Measurements from ENCODE around the gene CUL3. TPM values are rescaled to one million over a fixed set of nuclear protein-coding genes. Genes with fewer than 3 reads are reported as not detected.

CUL3 gene
- total and polyA plus RNA-seq, 10 of the 15 experiments (the other 5 are each of a cell fraction or from before 2014, with no cell fraction given): 22.0 to 95.4 (median 53.4) TPM

GRCh38 chr2:224523626-224524577 is 61.3 kb downstream of the CUL3 start:
- BruUV-seq (replicated peaks): no TSS peak
- intact Hi-C loops (cut with micrococcal nuclease; ENCODE audit: unreplicated experiment) (loop anchor here (5.0 kb wide), 1 partner anchor 113 kb away; no protein-coding TSS in a partner anchor), in situ Hi-C loops (cut with MboI) (loop anchor here (5.0 kb wide), 1 partner anchor 43 kb away; no protein-coding TSS in a partner anchor)
- H4K20me1 ChIP-seq (ENCODE audit: control insufficient read depth, insufficient read depth): no peaks in the 10 kb centered on the region
- H3K27ac ChIP-seq (ENCODE audit: control insufficient read depth, insufficient read depth): peak overlapping the region; percentile 41
- POLR2A ChIA-PET: interaction anchor here (0.5 to 6.2 kb wide), 7 partner anchors 12 to 417 kb away, joined by 3 to 49 read pairs (median 3); no protein-coding TSS in a partner anchor
- CTCF ChIA-PET: interaction anchor here (1.1 to 1.7 kb wide), 7 partner anchors 8 to 123 kb away, joined by 3 to 5 read pairs (median 4); no protein-coding TSS in a partner anchor
- SMC1A ChIA-PET (ENCODE audit: uncharacterized antibody, unreplicated experiment): interaction anchor here (0.6 to 8.9 kb wide), 14 partner anchors 9 to 126 kb away, joined by 3 to 219 read pairs (median 6); partner anchors contain the start of gene CUL3
- H3K79me2 ChIP-seq (ENCODE audit: control insufficient read depth, insufficient read depth, low read length): peaks cover 83% of the 10 kb centered on the region
- FAIRE-seq (no peak), DNase-seq (ENCODE audit: low read depth, low spot score) (no peak), ATAC-seq (peak; percentile 46)
- no peak overlapping the region for H2AFZ ChIP-seq (ENCODE audit: control insufficient read depth, low read depth, low read length)
- H3K36me3 ChIP-seq (ENCODE audit: control insufficient read depth in 2 of 2, insufficient read depth in 2 of 2, low read length in 1 of 2): no peaks in the 10 kb centered on the region; a peak in 1 of 4 replicates
- peak overlapping the region; percentile 37 for H3K4me3 ChIP-seq
- H3K9ac ChIP-seq (ENCODE audit: control insufficient read depth, insufficient read depth, low read length): no peak overlapping the region; the same call in 1 of the 2 replicates
- H3K4me2 ChIP-seq (ENCODE audit: control insufficient read depth, insufficient read depth): peak overlapping the region; percentile 90
- no peaks in the 10 kb centered on the region for H3K9me3 ChIP-seq (replicated peaks; ENCODE audit: control insufficient read depth, insufficient read depth, low read length)
- peaks cover 56% of the 10 kb centered on the region for H3K4me1 ChIP-seq (ENCODE audit: control insufficient read depth, insufficient read depth, low read length)
- RAD21 ChIA-PET (ENCODE audit: unreplicated experiment): interaction anchor here (0.9 to 8.9 kb wide), 8 partner anchors 24 to 414 kb away, joined by 3 to 94 read pairs (median 4); partner anchors contain the start of gene CUL3
- no peaks in the 10 kb centered on the region for H3K27me3 ChIP-seq (replicated peaks in 1 of 2; ENCODE audit: control insufficient read depth in 2 of 2, insufficient read depth in 2 of 2, low read length in 1 of 2)
- WGBS (ENCODE audit: insufficient coverage, insufficient replicate concordance, low lambda C conversion rate, missing lambda C conversion rate): 15% methylated on average over 6 of the region's 6 CpGs
- no peak; the same call in 1 of the 2 replicates for TF ChIP-seq NKRF (conservative IDR thresholded peaks at IDR 0.05)
- TF ChIP-seq ZNF687 (IDR thresholded peaks at IDR 0.05): peak; percentile 19; the same call in 1 of the 2 replicates
- peak; percentile 61 for TF ChIP-seq PBX3 (IDR thresholded peaks at IDR 0.05; ENCODE audit: insufficient replicate concordance, low read depth, low read length)
- TF ChIP-seq ATF7 (IDR thresholded peaks at IDR 0.05; ENCODE audit: low read depth): peak; percentile 72
- 0 out of 2 replicates have a peak, but pooled peaks have one; percentile 22 for TF ChIP-seq CREM (IDR thresholded peaks at IDR 0.05; ENCODE audit: low read depth)
- TF ChIP-seq SPI1 (IDR thresholded peaks at IDR 0.05; ENCODE audit: borderline replicate concordance, insufficient read depth, low read depth, low read length): 0 out of 2 replicates have a peak, but pooled peaks have one; percentile 3
- TF ChIP-seq PKNOX1 (IDR thresholded peaks at IDR 0.05): peak; percentile 91
- TF ChIP-seq IKZF2 (IDR thresholded peaks at IDR 0.05): 0 out of 4 replicates have a peak, but pooled peaks of 1 of the 2 experiments have one; percentile 23
- TF ChIP-seq WRNIP1 (IDR thresholded peaks at IDR 0.05; ENCODE audit: borderline replicate concordance, low read depth, low read length): no peak
- TF ChIP-seq, protein P1, sequence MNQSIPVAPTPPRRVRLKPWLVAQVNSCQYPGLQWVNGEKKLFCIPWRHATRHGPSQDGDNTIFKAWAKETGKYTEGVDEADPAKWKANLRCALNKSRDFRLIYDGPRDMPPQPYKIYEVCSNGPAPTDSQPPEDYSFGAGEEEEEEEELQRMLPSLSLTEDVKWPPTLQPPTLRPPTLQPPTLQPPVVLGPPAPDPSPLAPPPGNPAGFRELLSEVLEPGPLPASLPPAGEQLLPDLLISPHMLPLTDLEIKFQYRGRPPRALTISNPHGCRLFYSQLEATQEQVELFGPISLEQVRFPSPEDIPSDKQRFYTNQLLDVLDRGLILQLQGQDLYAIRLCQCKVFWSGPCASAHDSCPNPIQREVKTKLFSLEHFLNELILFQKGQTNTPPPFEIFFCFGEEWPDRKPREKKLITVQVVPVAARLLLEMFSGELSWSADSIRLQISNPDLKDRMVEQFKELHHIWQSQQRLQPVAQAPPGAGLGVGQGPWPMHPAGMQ (IDR thresholded peaks at IDR 0.05; ENCODE audit: borderline replicate concordance): no peak

Data from GM12878 (cell line).